Stimulated activated CD8-positive, alpha-beta memory T cell treated with anti-CD3 and anti-CD28 coated beads, Interleukin-12 subunit alpha, Interleukin-12 subunit beta, amount 100 ng/mL, for 1 hour (primary cell): ENCODE results near the gene RALGPS1.
A peak's percentile ranks its signal among the peaks of the same experiment; 100 is the strongest.

Experiments
- DNase-seq: peaks from one replicate; pipeline ENCODE4 v3.0.0-alpha.2; 2020; ENCODE audit warnings: low read depth

The RALGPS1 gene

DNA sequence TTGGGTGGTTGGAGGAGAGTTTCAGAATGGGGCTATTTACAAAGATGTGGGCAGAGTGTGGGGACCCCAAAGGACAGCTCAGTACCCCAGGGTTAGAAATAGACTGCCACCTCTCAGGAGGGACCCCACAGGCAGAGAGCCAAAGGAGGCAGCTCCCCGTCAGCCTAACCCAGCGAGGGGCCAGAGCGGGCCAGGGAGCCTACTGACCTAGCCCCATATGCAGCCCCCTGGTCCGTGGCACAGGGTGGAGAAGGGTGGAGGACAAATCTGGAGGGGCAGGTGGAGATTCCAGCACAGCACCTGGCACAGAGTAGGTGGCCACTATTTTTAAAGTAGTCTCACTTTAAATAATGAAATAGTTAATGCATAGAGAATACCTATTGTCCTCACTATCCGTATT is 275.0 kb downstream of the RALGPS1 start:
- no peak for DNase-seq

DNA sequence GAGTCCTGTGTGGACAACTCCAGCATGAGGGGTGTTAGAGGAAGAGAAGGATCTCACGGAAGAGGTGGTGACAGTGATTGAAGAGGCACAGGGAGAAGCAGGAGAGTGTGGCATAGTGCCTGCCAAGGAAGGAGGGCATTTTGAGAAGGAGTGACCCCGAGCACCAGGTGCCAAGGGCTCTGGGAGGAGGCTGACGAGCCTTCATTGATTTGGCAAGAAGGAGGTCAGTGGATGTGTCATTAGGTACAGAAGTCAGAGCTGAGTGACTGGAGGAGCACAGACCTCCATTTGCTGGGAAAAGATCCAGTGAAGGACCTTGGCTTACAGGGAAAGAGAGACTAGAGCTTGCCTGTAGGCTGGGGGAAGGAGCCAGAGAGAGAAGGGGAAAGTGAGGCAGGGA is 278.2 kb downstream of the RALGPS1 start:
- no peak for DNase-seq

DNA sequence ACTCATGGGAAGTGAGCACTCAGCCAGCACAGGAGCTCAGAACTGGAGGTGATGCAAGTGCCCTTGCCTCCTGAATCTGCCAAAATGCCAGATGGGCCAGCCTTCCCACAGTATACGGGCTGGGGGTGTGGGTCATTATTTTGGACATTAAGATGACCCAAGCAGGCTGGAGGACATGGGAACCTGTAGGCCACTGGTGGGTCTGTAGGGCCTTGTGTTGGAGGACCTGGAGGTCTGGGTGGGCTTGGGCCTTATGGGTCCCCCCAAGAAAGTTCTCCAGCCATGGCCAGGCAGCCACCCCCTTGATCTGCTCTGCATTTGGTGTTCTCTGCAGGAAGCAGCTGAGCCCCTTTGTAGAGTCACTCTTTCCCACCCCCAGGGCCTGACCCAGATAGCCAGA is 278.9 kb downstream of the RALGPS1 start:
- no peak for DNase-seq

DNA sequence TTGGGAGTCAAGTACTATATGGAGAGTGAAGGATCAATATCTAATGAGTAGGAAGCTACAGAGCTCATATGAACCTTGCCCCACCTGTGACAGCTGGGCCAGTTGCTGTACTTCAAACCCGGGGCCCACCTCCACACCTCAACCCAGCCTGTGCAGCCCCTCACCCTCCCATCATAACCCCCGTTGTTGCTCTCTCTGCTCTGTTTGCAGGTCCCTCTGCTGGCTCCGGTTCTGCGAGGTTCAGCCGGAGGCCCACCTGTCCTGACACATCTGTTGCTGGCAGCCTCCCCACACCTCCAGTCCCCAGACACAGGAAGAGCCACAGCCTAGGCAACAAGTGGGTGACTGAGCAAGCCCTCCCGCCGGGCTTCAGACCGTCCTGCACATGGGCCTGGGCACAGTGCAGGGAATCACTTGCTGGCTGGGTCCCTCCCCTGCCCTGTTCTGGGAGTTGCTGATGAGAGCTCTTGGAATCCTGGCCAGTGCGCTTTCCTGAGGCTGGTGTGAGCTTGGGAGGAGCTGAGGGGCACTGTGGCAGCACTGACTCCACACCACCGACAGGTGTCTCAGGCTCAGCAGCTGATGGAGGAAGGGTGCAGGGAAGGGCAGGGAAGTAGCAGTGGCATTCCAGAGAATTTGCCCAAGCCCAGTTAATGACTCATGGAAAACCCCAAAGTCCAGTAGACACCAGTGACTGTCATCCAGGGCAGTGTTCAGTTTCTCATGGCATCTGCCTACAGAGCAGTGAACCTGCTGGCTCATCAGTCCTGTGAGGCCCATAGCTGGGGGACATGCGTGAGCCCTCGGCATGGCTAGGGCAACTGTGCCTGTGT is 280.5 kb downstream of the RALGPS1 start:
- DNase-seq: no peak

DNA sequence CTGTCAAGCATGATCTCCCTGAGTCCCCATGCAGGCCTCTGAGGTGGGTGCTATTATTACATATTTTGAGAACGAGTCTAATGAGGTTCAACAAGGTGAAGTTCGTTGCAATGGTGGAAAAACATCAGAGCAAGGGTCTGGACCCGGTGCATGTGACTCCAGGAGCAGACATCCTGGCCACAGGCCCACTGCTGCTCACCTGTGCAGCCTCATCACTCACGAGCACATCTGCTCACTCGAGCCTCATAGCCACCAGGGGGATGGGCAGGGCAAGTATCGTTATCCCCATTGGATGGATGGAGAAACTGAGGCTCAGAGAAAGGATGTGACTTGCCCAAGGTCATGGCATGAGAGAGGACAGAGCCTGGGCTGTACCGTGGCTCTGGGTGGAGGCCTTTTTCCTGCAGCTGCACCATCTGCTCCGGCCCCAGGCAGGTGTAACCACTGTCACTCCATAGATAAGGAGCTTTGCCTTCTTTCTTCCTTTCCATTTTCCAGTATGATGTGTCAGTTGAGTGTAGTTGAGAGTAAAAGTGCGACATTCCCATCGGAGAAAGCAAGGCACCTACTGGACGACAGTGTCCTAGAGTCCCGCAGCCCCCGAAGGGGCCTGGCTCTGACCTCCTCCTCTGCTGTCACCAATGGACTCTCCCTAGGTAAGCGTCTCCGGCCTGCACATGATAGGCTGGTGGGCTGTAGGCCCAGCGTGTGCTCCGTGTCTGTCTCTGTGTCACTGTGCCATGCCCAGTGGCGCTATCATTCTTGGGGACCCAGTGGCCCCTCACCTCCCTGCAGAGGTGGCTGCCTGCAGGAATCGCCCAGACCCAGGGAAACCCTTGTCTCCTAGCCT is 281.6 kb downstream of the RALGPS1 start:
- no peak for DNase-seq

DNA sequence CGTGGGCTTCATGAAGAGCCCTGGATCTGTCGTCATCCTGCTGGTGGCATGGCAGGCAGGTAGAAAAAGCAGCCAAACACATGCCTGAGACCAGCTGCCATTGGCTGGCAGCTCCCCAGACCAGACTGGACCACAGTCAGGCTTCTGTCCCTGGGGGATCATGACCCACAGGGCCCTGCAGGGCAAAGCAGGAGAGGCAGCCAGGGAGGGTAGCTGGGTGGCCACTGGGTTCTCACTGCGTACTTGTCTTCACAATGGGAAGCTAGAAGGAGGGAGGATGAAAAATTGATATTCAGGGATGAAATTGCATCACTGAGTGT is 282.2 kb downstream of the RALGPS1 start:
- no peak for DNase-seq

DNA sequence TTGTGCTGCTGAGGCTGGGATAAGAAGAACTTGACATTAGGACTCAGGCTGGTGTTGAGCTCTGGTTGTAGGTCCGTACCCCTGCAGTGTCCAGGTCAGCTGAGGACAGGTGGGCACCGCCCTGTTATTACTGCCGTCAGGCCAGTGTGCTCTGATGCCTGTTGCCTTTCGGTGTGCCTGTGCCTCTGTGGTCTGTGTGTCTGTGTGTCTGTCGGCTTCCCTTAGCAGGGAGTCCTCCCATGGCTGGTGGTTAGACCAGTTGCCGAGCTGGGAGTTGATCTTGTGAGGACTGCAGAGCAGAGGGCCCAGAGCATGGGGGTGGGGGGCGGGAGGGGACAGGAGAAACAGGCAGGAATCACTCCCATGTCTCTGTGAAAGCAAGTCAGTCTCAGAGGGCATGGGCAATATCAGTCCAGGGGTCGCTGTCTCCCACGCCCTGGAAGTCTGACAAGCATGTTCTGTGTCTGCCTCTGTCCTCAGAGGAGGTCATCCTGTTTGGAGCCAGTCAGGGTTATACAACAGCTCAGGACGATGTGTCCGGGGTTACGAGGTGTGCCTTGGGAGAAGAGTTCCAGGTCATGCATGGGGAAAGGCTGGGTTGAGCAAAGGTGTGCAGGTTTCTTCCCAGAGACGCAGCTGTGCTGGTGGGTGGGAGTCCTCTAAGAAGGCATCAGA is 282.7 kb downstream of the RALGPS1 start:
- DNase-seq: no peak

DNA sequence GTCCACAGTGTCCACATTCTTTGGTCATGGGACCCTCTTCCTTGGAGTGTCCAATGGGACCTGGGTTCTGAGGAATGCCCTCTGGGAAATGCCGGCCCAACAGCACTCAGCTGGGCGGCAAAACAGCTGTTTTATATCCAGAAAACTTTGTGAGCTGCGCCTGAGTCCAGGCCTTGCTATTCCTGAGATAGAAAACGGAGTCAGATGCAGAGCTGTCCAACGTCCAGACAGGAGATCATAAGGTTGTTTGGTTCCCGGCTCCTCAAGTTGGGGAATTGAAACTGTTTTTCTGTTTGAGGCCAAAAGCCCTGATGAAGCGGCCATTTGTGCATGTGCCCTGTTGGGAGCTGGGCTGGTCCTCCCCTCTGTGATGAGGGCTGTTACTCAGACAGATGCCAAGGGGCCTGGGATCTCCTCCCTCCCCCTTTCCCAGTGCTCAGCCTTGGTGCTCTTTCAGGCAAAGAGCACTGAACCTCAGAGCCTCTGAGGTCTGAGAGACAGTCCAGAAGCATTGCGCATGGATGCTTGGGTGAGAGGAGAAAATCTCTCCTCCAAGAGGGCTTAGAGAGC is 283.4 kb downstream of the RALGPS1 start:
- DNase-seq: no peak

DNA sequence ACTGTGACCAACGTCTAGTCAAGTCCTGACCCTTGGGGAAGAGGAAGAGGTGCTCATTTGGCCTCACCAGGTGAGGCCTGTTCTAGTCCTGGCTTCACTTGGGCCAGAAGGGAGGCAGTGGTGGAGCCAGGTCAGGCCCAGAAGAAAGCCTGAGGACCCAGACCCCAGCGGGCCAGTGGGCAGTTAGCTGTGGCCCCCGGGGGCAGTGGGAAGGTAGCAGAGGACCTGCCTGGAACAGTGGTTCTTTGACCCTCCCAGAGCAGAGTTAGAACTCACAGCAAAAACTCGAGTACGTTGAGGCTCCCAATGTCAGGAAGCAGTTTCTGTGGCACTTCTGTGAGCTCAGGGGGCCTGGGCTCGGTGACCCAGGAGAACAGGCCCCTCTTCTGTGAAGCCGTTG is 284.0 kb downstream of the RALGPS1 start:
- no peak for DNase-seq

DNA sequence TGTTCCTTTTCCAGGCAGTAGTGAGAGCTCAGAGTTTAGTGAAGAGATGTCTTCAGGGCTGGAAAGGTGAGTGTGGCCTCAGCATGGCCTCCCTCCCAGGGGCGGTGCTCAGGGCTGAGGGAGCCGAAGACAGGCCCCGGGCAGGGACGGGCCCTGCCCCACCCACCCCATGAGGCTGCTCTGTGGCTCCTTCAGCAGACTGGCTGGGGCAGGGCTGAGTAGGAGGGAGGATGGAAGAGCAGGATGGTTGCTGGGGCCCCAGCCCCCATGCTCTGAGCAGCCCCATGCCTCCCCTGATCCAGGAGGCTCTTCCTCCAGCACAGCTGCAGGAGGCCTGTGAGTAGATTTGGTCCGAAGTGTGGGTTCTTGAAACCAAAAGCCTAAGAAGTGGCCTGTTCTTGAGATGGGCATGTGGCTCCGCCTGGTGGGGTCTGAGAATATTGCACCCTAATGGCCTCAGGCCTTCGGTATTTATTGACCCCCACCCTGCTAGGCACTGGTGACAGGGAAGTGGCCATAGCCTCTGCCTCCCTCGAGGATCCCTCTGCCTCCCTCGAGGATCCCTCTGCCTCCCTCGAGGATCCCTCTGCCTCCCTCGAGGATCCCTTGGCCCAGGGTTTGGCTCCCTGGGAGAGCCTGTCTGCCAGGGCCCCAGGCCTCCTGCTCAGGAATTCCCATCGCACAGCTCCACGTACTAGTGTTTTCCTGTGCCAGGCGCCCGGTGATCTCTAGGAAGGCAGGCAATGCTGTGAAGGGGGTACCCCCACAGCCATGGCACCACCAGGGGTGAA is 284.6 kb downstream of the RALGPS1 start:
- peak; percentile 60 for DNase-seq

DNA sequence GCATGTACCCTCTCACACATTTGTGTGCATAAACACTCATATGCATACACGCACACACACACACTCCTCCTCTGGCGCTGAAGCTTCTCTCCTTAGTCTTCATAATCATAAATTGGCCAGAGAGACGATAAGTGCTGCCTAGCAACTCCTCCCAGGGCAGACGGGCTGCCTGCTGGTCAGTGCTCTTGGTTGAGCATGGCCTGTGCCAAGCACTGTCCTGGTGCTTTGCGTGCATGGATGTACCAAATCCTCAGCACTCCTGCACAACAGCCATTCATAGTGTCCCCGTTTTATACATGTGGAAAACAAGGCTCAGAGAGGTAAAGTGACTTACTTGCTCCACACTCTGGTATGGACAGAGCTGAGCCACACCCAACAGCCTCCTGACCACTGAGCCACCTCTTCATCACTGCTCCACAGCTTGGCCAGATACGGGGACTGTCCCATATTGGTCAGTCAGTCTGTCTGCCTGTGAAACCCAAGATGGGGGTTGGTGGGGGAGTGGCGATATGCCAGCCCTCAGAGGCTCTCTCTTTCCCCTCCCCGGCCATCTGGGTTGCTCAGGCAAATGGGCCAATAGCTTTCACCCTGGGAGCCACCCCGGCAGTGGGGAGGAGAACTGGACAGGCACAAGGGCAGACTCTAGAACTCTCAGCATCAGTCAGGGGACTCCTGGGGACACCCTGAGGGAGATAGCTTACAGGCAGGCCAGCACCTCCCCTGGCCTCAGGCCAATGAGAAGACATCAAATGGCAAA is 285.7 kb downstream of the RALGPS1 start:
- DNase-seq: no peak

DNA sequence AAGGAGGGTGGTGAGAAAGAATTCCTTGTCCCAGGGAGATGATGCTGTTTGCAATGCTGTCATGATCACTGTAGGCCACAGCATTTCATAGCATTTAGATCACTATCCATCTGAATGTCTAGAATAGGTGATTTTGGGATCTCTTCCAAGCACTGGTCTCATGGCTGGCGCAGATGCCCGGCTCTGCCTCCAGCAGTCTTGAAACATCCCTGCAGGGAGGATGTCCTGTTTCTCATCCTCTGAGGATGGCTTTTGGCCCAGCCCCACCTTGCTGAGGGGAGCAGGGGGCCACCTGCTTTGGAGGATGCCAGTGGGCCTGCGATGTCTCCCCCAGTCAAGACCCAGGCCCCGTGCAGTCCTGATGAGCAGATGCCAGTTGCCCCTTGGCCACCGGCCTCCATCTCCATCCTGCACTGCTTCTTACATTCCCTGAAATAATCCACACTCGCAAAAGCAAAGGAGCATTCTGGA is 286.5 kb downstream of the RALGPS1 start:
- no peak for DNase-seq

DNA sequence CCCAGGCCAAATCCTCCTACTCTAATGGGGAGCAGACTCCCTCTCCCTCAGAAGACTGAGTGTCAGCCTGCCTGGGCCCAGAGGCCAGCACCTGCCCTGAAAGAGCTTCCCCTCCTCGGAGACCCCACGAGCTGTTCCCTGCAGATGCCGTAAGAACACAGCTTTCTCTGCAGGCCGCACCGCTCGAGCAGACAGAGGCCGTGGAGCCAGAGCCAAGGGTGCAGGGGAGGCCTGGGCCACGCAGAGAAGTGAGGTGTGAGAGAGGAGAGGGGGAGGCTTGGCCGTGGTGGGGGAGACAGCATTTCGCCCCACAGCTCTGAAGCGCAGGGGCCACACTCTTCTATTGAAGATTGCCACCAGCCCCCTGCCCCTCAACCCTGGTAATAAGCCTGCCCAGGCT is 287.1 kb downstream of the RALGPS1 start:
- no peak for DNase-seq

DNA sequence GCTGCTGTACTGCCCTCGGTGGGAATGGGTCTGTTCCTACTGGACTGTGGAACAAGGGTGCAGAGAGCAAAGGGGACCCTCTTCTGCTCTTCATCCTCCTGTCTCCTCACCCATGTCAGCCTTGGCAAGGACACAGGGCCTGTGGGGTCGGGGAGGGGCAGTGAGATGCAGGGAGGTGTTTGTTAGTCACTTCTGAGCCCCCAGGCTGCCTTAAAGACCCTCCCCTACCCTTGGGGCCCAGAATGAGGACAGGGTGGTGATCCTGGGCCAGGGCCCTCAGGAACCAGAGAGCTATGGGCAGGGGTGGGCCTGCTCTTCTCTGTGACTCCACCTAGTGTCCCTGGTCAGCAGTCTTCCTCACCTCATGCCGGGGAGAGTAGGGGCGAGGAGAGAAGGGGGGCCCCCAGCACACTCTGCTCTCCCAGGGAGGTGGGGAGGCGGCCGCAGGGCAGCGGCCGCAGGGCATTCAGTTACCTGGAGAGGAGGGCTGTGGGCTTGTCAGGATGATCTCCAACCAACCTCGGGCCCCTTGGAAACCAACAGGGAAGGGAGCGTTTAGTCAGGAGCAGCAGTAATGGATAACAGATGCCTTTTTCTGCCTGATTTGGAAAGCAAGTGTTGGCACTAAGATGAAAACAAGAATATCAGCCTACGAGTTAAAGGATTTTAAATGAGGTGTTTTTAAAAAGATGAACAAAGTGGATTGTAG is 288.0 kb downstream of the RALGPS1 start:
- DNase-seq: no peak

DNA sequence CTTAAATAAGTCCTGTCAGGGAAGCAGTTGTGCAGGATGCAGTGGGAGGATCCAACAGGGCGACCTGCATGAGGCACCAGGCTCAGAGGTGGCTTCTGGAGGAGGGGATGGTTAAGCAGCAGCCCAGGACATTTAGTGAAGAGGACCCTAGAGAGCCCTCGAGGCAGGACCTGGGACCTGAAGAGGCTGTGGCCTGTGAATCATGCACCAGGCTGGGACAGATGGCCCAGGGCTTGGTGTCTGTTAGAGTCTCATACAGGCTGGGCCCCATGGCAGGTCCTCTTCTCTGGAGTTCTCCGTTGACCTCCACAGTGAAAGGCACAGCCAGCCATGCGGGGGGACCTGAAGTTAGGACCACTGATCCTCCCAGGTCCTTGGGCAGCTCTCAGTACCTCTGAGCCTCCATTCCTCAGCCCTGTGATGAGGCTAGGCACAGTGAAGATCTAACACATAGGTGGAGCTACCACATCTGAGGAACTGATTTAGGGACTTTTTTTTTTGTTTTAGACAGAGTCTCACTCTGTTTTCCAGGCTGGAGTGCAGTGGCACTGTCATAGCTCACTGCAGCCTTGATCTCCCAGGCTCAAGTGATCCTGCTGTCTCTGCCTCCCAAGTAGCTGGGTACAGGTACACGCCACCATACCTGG is 289.2 kb downstream of the RALGPS1 start:
- no peak for DNase-seq

DNA sequence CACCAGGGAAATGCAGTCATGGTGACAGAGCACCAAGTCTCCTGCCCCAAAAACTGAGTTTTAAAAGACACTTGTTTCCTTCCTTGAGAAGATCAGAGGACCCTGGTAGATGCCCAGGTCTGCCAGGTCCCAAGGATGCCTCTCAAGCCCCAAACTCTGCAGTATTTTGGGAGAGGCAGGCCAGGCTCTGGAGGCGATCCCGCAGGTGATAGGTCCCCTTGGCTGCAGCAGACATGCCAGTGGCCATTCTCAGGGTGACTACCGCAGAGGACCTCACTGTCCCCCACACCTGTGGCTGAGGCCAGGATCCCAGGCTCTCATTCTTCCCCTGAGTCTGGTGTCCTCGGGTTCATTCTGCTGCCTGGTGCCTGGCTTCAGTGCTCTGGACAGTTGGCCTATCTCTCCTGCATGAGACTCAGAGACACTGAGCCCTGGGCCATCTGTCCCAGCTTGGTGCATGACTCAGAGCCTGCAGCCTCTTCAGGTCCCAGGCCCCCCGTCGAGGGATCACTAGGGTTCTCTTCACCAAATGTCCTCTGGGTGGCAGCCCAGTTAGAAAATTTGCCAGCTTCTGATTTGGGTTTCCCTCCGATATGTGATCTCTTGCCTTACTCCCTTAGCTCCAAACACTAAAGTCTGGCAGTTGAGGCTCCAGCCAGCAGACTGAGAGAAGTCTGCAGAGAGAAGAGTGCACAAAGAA is 290.3 kb downstream of the RALGPS1 start:
- no peak for DNase-seq

DNA sequence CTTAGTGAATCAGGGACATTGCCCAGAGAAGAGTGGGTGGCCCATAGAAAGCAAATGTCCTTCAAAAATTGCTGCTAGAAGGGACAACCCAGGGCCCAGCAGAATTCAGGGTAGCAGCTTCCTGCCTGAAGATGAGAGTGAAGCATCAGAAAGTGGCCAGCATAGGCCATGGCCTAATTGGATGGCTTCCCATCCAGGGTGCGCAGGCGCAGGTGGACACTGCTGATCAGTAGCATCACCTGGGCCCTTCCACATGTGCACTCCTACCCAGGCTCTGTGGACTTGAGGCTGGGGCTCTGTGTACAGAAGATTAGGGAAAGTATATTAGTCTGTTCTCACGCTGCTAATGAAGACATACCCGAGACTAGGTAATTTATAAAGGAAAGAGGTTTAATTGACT is 291.4 kb downstream of the RALGPS1 start:
- no peak for DNase-seq

DNA sequence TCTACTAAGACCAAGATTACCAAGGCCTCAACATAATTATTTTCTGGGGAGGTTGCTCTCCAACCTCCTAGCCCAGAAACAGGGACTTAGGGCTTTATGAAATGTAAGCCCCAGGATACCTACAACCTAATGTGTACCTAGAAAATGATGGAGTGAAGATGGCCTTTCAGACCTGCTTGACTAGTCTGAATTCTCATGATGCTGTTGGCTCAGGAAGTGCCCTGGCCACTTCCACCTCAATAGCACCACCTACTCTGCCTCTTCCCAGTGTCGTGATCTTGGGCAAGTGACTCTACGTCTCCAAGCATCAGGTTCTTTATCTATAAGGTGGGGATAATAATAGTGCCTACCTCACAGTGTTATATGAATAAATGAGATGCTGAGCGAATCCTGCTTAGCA is 292.1 kb downstream of the RALGPS1 start:
- no peak for DNase-seq
